K562 (cell line): ENCODE results near the gene ATP5F1D. TPM values are rescaled to one million over a fixed set of nuclear protein-coding genes. Genes with fewer than 3 reads are reported as not detected.

Experiments
- ATF1 ChIP-seq, 2 experiments: fragments of 450-650 bp in 1 of 2; IDR thresholded peaks; 2 replicates each; pipeline ENCODE4 v1.6.1; 2016; ENCODE audit warnings: missing compliant biosample characterization in 1 of 2, missing genetic modification characterization in 1 of 2
- CCNT2 ChIP-seq: IDR thresholded peaks from 2 replicates; pipeline ENCODE4 v1.6.1; 2011; ENCODE audit warnings: borderline replicate concordance, low read depth, mild to moderate bottlenecking, moderate library complexity, mixed read lengths, low read length; ENCODE audit not compliant: insufficient read length; ENCODE audit errors: extremely low read depth
- FIP1L1 ChIP-seq: fragments of 200-400 bp; formaldehyde crosslinking; IDR thresholded peaks from 2 replicates; pipeline ENCODE4 v1.6.1; 2018; ENCODE audit warnings: mild to moderate bottlenecking, low read depth, low read length; ENCODE audit not compliant: poor library complexity, severe bottlenecking
- GABPB1 ChIP-seq: sonication (generic); formaldehyde crosslinking; IDR thresholded peaks from 2 replicates; pipeline ENCODE4 v1.8.0; 2022; ENCODE audit warnings: mild to moderate bottlenecking, missing genetic modification reagents
- GMEB1 ChIP-seq: fragments of 250-450 bp; sonication (Bioruptor Pico); IDR thresholded peaks from 2 replicates; pipeline ENCODE4 v1.4.0; 2020; ENCODE audit warnings: mild to moderate bottlenecking
- GTF2F1 ChIP-seq: IDR thresholded peaks from 2 replicates; pipeline ENCODE4 v1.6.1; 2011; ENCODE audit warnings: low read depth, low read length, improper control_type of control experiment
- ID3 ChIP-seq, 2 experiments: fragments of 250-450 bp in 1 of 2; fragments of 450-650 bp in 1 of 2; sonication (Bioruptor Pico) in 1 of 2; IDR thresholded peaks; 2 replicates each; pipeline versions ENCODE4 v1.6.1 to v1.8.0; 2016 to 2021; ENCODE audit warnings: mild to moderate bottlenecking in 2 of 2, moderate library complexity in 2 of 2, missing compliant biosample characterization in 1 of 2, missing genetic modification characterization in 1 of 2
- JUN ChIP-seq, 2 experiments: sonication (generic) in 1 of 2; formaldehyde crosslinking in 1 of 2; IDR thresholded peaks; 2 replicates each; pipeline versions ENCODE4 v1.6.1 to v1.8.0; 2012 to 2022; ENCODE audit warnings: borderline replicate concordance in 2 of 2, mild to moderate bottlenecking in 2 of 2, improper control_type of control experiment in 1 of 2, low read depth in 1 of 2, low read length in 1 of 2, missing genetic modification reagents in 1 of 2
- OTX1 ChIP-seq: fragments of 450-650 bp; formaldehyde crosslinking; IDR thresholded peaks from 2 replicates; pipeline ENCODE4 v1.4.0; 2022; ENCODE audit warnings: mild to moderate bottlenecking
- POLR2B ChIP-seq: fragments of 450-650 bp; IDR thresholded peaks from 2 replicates; pipeline ENCODE4 v1.6.1; 2018; ENCODE audit warnings: low read depth; ENCODE audit not compliant: partially characterized antibody
- RBFOX2 ChIP-seq: fragments of 200-400 bp; formaldehyde crosslinking; IDR thresholded peaks from 2 replicates; pipeline ENCODE4 v1.6.1; 2017; ENCODE audit warnings: low read depth, mild to moderate bottlenecking, low read length, moderate library complexity
- RCOR1 ChIP-seq, 2 experiments: IDR thresholded peaks; 2 replicates each; pipeline ENCODE4 v1.6.1; 2012; ENCODE audit warnings: low read depth in 2 of 2, low read length in 2 of 2, borderline replicate concordance in 1 of 2, improper control_type of control experiment in 1 of 2
- SIN3A ChIP-seq, 2 experiments: fragments of 150-350 bp in 1 of 2; IDR thresholded peaks; 2 replicates each; pipeline ENCODE4 v1.6.1; 2011 to 2016; ENCODE audit warnings: borderline replicate concordance in 2 of 2, low read depth in 2 of 2, low read length in 2 of 2, mild to moderate bottlenecking in 2 of 2, moderate library complexity in 2 of 2; ENCODE audit not compliant: control insufficient read depth in 1 of 2
- SMC3 ChIP-seq: conservative IDR thresholded peaks from 2 replicates; pipeline ENCODE4 v1.6.1; 2011; ENCODE audit warnings: low read depth, low read length, improper control_type of control experiment; ENCODE audit not compliant: insufficient read depth
- ZBTB7A ChIP-seq: IDR thresholded peaks from 2 replicates; pipeline ENCODE4 v1.6.1; 2011; ENCODE audit warnings: low read depth, mild to moderate bottlenecking, low read length, moderate library complexity, borderline replicate concordance; ENCODE audit not compliant: control insufficient read depth
- ZNF277 ChIP-seq: fragments of 250-450 bp; sonication (Bioruptor Pico); IDR thresholded peaks from 2 replicates; pipeline ENCODE4 v1.8.0; 2022; ENCODE audit warnings: inconsistent platforms, mild to moderate bottlenecking, moderate library complexity, borderline replicate concordance
- polyA plus RNA-seq, 8 experiments: library from polyadenylated mRNA; depleted of rRNA in 4 of 8; stranded (reverse) in 5 of 8; unstranded in 3 of 8; fragments of >200 nt; fragmentation: Nextera tagmentation in 2 of 8; fragmentation: Illumina TruSeq in 1 of 8; extraction: Ambion mirVana in 2 of 8; extraction: Trizol in 1 of 8; gene quantifications; 2 replicates each; pipeline versions ENCODE4 v1.2.1 to v1.2.3, GENCODE V29; 2011 to 2014; ENCODE audit warnings: inconsistent platforms in 1 of 8, missing spikeins in 1 of 8
- total RNA-seq, 7 experiments: library from RNA; depleted of rRNA in 6 of 7; stranded (reverse); fragments of >200 nt in 6 of 7; fragmentation: Illumina TruSeq in 2 of 7; extraction: Trizol in 2 of 7; gene quantifications; 2 replicates each; pipeline versions ENCODE4 v1.2.1 to v1.2.3, GENCODE V29; 2011 to 2021; ENCODE audit warnings: low replicate concordance in 1 of 7

ATP5F1D gene
- total and polyA plus RNA-seq, 9 of the 15 experiments (the other 6 are each of a cell fraction or from before 2014, with no cell fraction given): 3.9 to 409 (median 36.8) TPM

GRCh38 chr19:1243768-1244692 lies 2.5 kb downstream of the ATP5F1D start (continued):
- TF ChIP-seq ZNF277 (CRISPR knock-in tag) (no peak), GABPB1 (CRISPR knock-in tag) (peak; percentile 19; the same call in 1 of the 2 replicates), ATF1 (CRISPR knock-in tag; IDR thresholded peaks at IDR 0.05) (no peak), ATF1 (tag; IDR thresholded peaks at IDR 0.05) (0 out of 2 replicates have a peak, but pooled peaks have one; percentile 29), POLR2B (no peak), GTF2F1 (peak; percentile 16; the same call in 1 of the 2 replicates), ZBTB7A (peak; percentile 94), OTX1 (CRISPR knock-in tag) (no peak), GMEB1 (CRISPR knock-in tag) (no peak), FIP1L1 (peak; percentile 86), SIN3A (IDR thresholded peaks at IDR 0.05; ENCODE audit: borderline replicate concordance in 2 of 2, control insufficient read depth in 1 of 2, low read depth in 2 of 2, low read length in 2 of 2) (peak in 1 of 2 experiments; percentile 53; a peak in 1 of 4 replicates), JUN (IDR thresholded peaks at IDR 0.05; ENCODE audit: borderline replicate concordance, low read depth, low read length) (peak; percentile 39; the same call in 1 of the 2 replicates), JUN (CRISPR knock-in tag; IDR thresholded peaks at IDR 0.05; ENCODE audit: borderline replicate concordance) (no peak), CCNT2 (peak; percentile 58), ID3 (CRISPR knock-in tag; IDR thresholded peaks at IDR 0.05) (no peak), ID3 (tag; IDR thresholded peaks at IDR 0.05) (0 out of 2 replicates have a peak, but pooled peaks have one; percentile 36), SMC3 (peak; percentile 88), RCOR1 (IDR thresholded peaks at IDR 0.05; ENCODE audit: borderline replicate concordance in 1 of 2, low read depth in 2 of 2, low read length in 2 of 2) (peak in 1 of 2 experiments; percentile 35; a peak in 1 of 4 replicates), RBFOX2 (peak; percentile 60)
